GM20000 (cell line): Measurements from ENCODE around the gene CORT.
A peak's percentile ranks its signal among the peaks of the same experiment; 100 is the strongest.

Experiments used
- DNase-seq: peaks from one replicate; pipeline ENCODE4 v3.0.0; 2012; ENCODE audit warnings: low spot score
- CTCF ChIP-seq: IDR thresholded peaks from 2 replicates; pipeline ENCODE4 v1.5.1; 2012; ENCODE audit warnings: mild to moderate bottlenecking, control low read depth; ENCODE audit errors: extremely low read depth, missing control alignments

Gene CORT

GRCh38 chr1:10484521-10484920 lies 34.7 kb downstream of the CORT start:
- no peak for TF ChIP-seq CTCF
- no peak for DNase-seq

GRCh38 chr1:10489291-10490055 lies 39.6 kb downstream of the CORT start:
- TF ChIP-seq CTCF = no peak
- DNase-seq = no peak

- TF ChIP-seq CTCF = no peak
- no peak for DNase-seq
Measured at GRCh38 chr1:10490286-10490970, 40.6 kb downstream of the CORT start.

GRCh38 chr1:10494418-10494753 lies 44.6 kb downstream of the CORT start:
- no peak for TF ChIP-seq CTCF
- DNase-seq = no peak

- peak; percentile 94 for TF ChIP-seq CTCF
- DNase-seq = peak; percentile 78
Measured at GRCh38 chr1:10494754-10495474, 45.1 kb downstream of the CORT start.

GRCh38 chr1:10495475-10495817 lies 45.6 kb downstream of the CORT start:
- TF ChIP-seq CTCF = no peak
- no peak for DNase-seq

GRCh38 chr1:10495952-10496351 lies 46.1 kb downstream of the CORT start:
- no peak for TF ChIP-seq CTCF
- DNase-seq = no peak
